ENCODE data around the gene CST2. TPM values are rescaled to one million over a fixed set of nuclear protein-coding genes. Genes with fewer than 3 reads are reported as not detected.
"Not testable (repeated sequence)": the region's sequence is repeated elsewhere in the genome, so short reads cannot be mapped to it uniquely, and the experiment has no call there.

The CST2 gene
- total RNA-seq, 4 donors from 2014 or later = not detected

- 86 to 87% methylated on average over 5 of the region's 5 CpGs for whole genome bisulfite sequencing, 2 donors
- intact Hi-C loops (cut with DNase I; ENCODE audit: low total_unique reads) = no loop called here
- no peak for DNase-seq (ENCODE audit: low spot score in 2 of 2)
- no peak for TF ChIP-seq POLR2A (IDR thresholded peaks at IDR 0.05)
- no peak overlapping the region for H3K4me3 ChIP-seq (ENCODE audit: low read depth, poor library complexity, severe bottlenecking)
Observed at GRCh38 chr20:23856226-23856625, 29.7 kb upstream of the CST2 start.

GRCh38 chr20:23841693-23842092, 15.2 kb upstream of the CST2 start:
- 63 to 64% methylated on average over 2 of the region's 2 CpGs for WGBS, 2 donors
- H3K4me3 ChIP-seq (ENCODE audit: low read depth, poor library complexity, severe bottlenecking) = no peak overlapping the region
- TF ChIP-seq CTCF (IDR thresholded peaks at IDR 0.05) = no peak
- TF ChIP-seq POLR2A (IDR thresholded peaks at IDR 0.05) = no peak
- DNase-seq (ENCODE audit: low spot score in 2 of 2) = no peak
- intact Hi-C loops (cut with DNase I; ENCODE audit: low total_unique reads) = no loop called here

GRCh38 chr20:23835716-23836115, 9.2 kb upstream of the CST2 start:
- TF ChIP-seq POLR2A (IDR thresholded peaks at IDR 0.05) (no peak), CTCF (IDR thresholded peaks at IDR 0.05) (no peak)
- intact Hi-C loops (cut with DNase I; ENCODE audit: low total_unique reads) = no loop called here
- 58 to 77% methylated on average over 4 of the region's 4 CpGs for WGBS, 2 donors
- peak in 1 of 2 donors; percentile 21 for DNase-seq (ENCODE audit: low spot score in 2 of 2)
- no peak overlapping the region for H3K4me3 ChIP-seq (ENCODE audit: low read depth, poor library complexity, severe bottlenecking)

- intact Hi-C loops (cut with DNase I; ENCODE audit: low total_unique reads) = no loop called here
- no peak overlapping the region for H3K4me3 ChIP-seq (ENCODE audit: low read depth, poor library complexity, severe bottlenecking)
- WGBS, 2 donors = 43 to 62% methylated on average over 3 of the region's 3 CpGs
- TF ChIP-seq CTCF (IDR thresholded peaks at IDR 0.05) (no peak), POLR2A (IDR thresholded peaks at IDR 0.05) (no peak)
- DNase-seq (ENCODE audit: low spot score in 2 of 2) = no peak
Observed at GRCh38 chr20:23832775-23833513, 6.4 kb upstream of the CST2 start.

GRCh38 chr20:23831961-23832360, 5.4 kb upstream of the CST2 start:
- intact Hi-C loops (cut with DNase I; ENCODE audit: low total_unique reads); DNase-seq (ENCODE audit: low spot score in 2 of 2); H3K4me3 ChIP-seq (ENCODE audit: low read depth, poor library complexity, severe bottlenecking): not testable (repeated sequence)
- WGBS, 2 donors = 40 to 47% methylated on average over 3 of the region's 3 CpGs

- TF ChIP-seq CTCF (IDR thresholded peaks at IDR 0.05) (no peak), POLR2A (IDR thresholded peaks at IDR 0.05) (no peak)
- intact Hi-C loops (cut with DNase I; ENCODE audit: low total_unique reads) = no loop called here
- WGBS, 2 donors = 64 to 67% methylated on average over 2 of the region's 2 CpGs
- H3K4me3 ChIP-seq (ENCODE audit: low read depth, poor library complexity, severe bottlenecking) = no peak overlapping the region
- no peak for DNase-seq (ENCODE audit: low spot score in 2 of 2)
Observed at GRCh38 chr20:23823621-23824324, 2.8 kb downstream of the CST2 start.
